H9 (cell line): Measurements from ENCODE around the gene ADNP2. TPM values are rescaled to one million over a fixed set of nuclear protein-coding genes. Genes with fewer than 3 reads are reported as not detected.
A peak's percentile ranks its signal among the peaks of the same experiment; 100 is the strongest.

Experiments
- DNase-seq: peaks from one replicate; pipeline ENCODE4 v3.0.0-alpha.2; 2017
- H2AFZ ChIP-seq: one replicate; pipeline ENCODE4 v1.6.1; 2013; ENCODE audit warnings: mild to moderate bottlenecking, low read length, control low read depth, moderate library complexity
- H2AK5ac ChIP-seq: 2 replicates; pipeline ENCODE4 v1.6.1; 2013; ENCODE audit warnings: low read length, control low read depth, mixed read lengths; ENCODE audit not compliant: insufficient read length
- H2BK120ac ChIP-seq: one replicate; pipeline ENCODE4 v1.6.1; 2013; ENCODE audit warnings: low read depth, mild to moderate bottlenecking, low read length, control low read depth, inconsistent platforms; ENCODE audit not compliant: poor library complexity, severe bottlenecking
- H2BK12ac ChIP-seq: 2 replicates; pipeline ENCODE4 v1.6.1; 2013; ENCODE audit warnings: low read length, control low read depth, mixed read lengths, low read depth; ENCODE audit not compliant: insufficient read length
- H2BK15ac ChIP-seq: 2 replicates; pipeline ENCODE4 v1.6.1; 2013; ENCODE audit warnings: low read depth, low read length, control low read depth
- H2BK20ac ChIP-seq: one replicate; pipeline ENCODE4 v1.6.1; 2013; ENCODE audit warnings: low read depth, mild to moderate bottlenecking, low read length, control low read depth, inconsistent platforms; ENCODE audit not compliant: poor library complexity, severe bottlenecking
- H2BK5ac ChIP-seq: 2 replicates; pipeline ENCODE4 v1.6.1; 2013; ENCODE audit warnings: low read length, control low read depth, mixed read lengths; ENCODE audit not compliant: insufficient read length
- H3K14ac ChIP-seq: 2 replicates; pipeline ENCODE4 v1.6.1; 2013; ENCODE audit warnings: low read length, control low read depth; ENCODE audit not compliant: insufficient read depth
- H3K18ac ChIP-seq: 2 replicates; pipeline ENCODE4 v1.6.1; 2013; ENCODE audit warnings: low read depth, mild to moderate bottlenecking, mixed read lengths, low read length, control low read depth; ENCODE audit not compliant: insufficient read length
- H3K23ac ChIP-seq: 2 replicates; pipeline ENCODE4 v1.6.1; 2013; ENCODE audit warnings: low read length, control low read depth, mixed read lengths, low read depth; ENCODE audit not compliant: insufficient read length
- H3K23me2 ChIP-seq: 2 replicates; pipeline ENCODE4 v1.6.1; 2013; ENCODE audit warnings: low read depth, mild to moderate bottlenecking, mixed read lengths, low read length, control low read depth; ENCODE audit not compliant: insufficient read length, poor library complexity, severe bottlenecking
- H3K27ac ChIP-seq: 2 replicates; pipeline ENCODE4 v1.5.1; 2013; ENCODE audit warnings: low read length, control low read depth, mixed read lengths, low read depth; ENCODE audit not compliant: insufficient read length
- H3K27me3 ChIP-seq: 2 replicates; pipeline ENCODE4 v1.6.1; 2013; ENCODE audit warnings: low read length, control low read depth, inconsistent platforms; ENCODE audit not compliant: insufficient read depth
- H3K4ac ChIP-seq: 2 replicates; pipeline ENCODE4 v1.6.1; 2013; ENCODE audit warnings: low read depth, mild to moderate bottlenecking, control low read depth, inconsistent platforms, low read length, moderate library complexity
- H3K4me1 ChIP-seq: 2 replicates; pipeline ENCODE4 v1.6.1; 2013; ENCODE audit warnings: low read length, control low read depth, inconsistent platforms; ENCODE audit not compliant: insufficient read depth
- H3K4me2 ChIP-seq: 2 replicates; pipeline ENCODE4 v1.6.1; 2013; ENCODE audit warnings: low read length, control low read depth, mixed read lengths; ENCODE audit not compliant: insufficient read length, insufficient read depth
- H3K56ac ChIP-seq: 2 replicates; pipeline ENCODE4 v1.6.1; 2013; ENCODE audit warnings: low read depth, mild to moderate bottlenecking, mixed read lengths, low read length, control low read depth; ENCODE audit not compliant: insufficient read length
- H3K79me1 ChIP-seq: 2 replicates; pipeline ENCODE4 v1.6.1; 2013; ENCODE audit warnings: low read depth, mild to moderate bottlenecking, moderate library complexity, low read length, control low read depth, inconsistent platforms; ENCODE audit not compliant: insufficient read depth, poor library complexity, severe bottlenecking
- H3K79me2 ChIP-seq: 2 replicates; pipeline ENCODE4 v1.6.1; 2013; ENCODE audit warnings: low read length, control low read depth, inconsistent platforms; ENCODE audit not compliant: insufficient read depth
- H3K9ac ChIP-seq: 2 replicates; pipeline ENCODE4 v1.6.1; 2013; ENCODE audit warnings: low read length, control low read depth, mixed read lengths; ENCODE audit not compliant: insufficient read length; ENCODE audit errors: extremely low read depth
- H3K9me3 ChIP-seq: one replicate; pipeline ENCODE4 v1.6.1; 2013; ENCODE audit warnings: low read depth, low read length, inconsistent platforms; ENCODE audit not compliant: control insufficient read depth
- H3T11ph ChIP-seq: one replicate; pipeline ENCODE4 v1.6.1; 2013; ENCODE audit warnings: mild to moderate bottlenecking, low read length, control low read depth, inconsistent platforms
- H4K20me1 ChIP-seq: one replicate; pipeline ENCODE4 v1.6.1; 2013; ENCODE audit not compliant: control insufficient read depth, insufficient read length, insufficient read depth
- H4K5ac ChIP-seq: 2 replicates; pipeline ENCODE4 v1.6.1; 2013; ENCODE audit warnings: low read depth, mild to moderate bottlenecking, mixed read lengths, low read length, control low read depth; ENCODE audit not compliant: insufficient read length
- H4K8ac ChIP-seq: replicated peaks from 2 replicates; pipeline ENCODE4 v1.6.1; 2013; ENCODE audit warnings: low read length, control low read depth, mixed read lengths, low read depth; ENCODE audit not compliant: insufficient read length
- H4K91ac ChIP-seq: 2 replicates; pipeline ENCODE4 v1.6.1; 2013; ENCODE audit warnings: low read depth, mild to moderate bottlenecking, moderate library complexity, mixed read lengths, low read length, control low read depth; ENCODE audit not compliant: insufficient read length
- H3K27ac Mint-ChIP-seq, 3 experiments: 2 replicates in 2 of 3; 3 replicates in 1 of 3; pipeline ENCODE4 v1.8.0; 2020 to 2021; ENCODE audit warnings: mixed read lengths in 3 of 3, mild to moderate bottlenecking in 1 of 3, moderate library complexity in 1 of 3
- H3K27me3 Mint-ChIP-seq: 2 replicates; pipeline ENCODE4 v1.8.0; 2021; ENCODE audit warnings: low read depth, mild to moderate bottlenecking, moderate library complexity, mixed read lengths
- H3K36me3 Mint-ChIP-seq, 3 experiments: 2 replicates in 2 of 3; 3 replicates in 1 of 3; pipeline ENCODE4 v1.8.0; 2020 to 2021; ENCODE audit warnings: low read depth in 3 of 3, mixed read lengths in 3 of 3; ENCODE audit not compliant: insufficient read depth in 1 of 3
- H3K4me1 Mint-ChIP-seq, 2 experiments: 2 replicates each; pipeline ENCODE4 v1.8.0; 2020; ENCODE audit warnings: mixed read lengths in 2 of 2
- H3K4me3 Mint-ChIP-seq, 2 experiments: 2 replicates in 1 of 2; 3 replicates in 1 of 2; pipeline ENCODE4 v1.8.0; 2020 to 2021; ENCODE audit warnings: mild to moderate bottlenecking in 2 of 2, mixed read lengths in 2 of 2, moderate library complexity in 1 of 2
- H3K9me3 Mint-ChIP-seq, 2 experiments: 2 replicates in 1 of 2; 3 replicates in 1 of 2; pipeline ENCODE4 v1.8.0; 2020; ENCODE audit warnings: mild to moderate bottlenecking in 2 of 2, mixed read lengths in 2 of 2, moderate library complexity in 1 of 2
- WGBS: extraction: QIAGEN DNeasy Blood & Tissue Kit; methylation state at CpG from one replicate; pipeline ENCODE4 v1.1.7; 2013; ENCODE audit warnings: missing lambda C conversion rate, low lambda C conversion rate, mixed read lengths; ENCODE audit not compliant: insufficient read length; ENCODE audit errors: extremely low coverage; 5-methylcytosine and 5-hydroxymethylcytosine counted together
- total RNA-seq: library from RNA; stranded (reverse); gene quantifications from 2 replicates; pipeline ENCODE4 v1.2.1, GENCODE V29; 2021
- TF ChIP-seq, protein P1 (sequence below): fragments of 200-600 bp; sonication (generic); conservative IDR thresholded peaks from 3 replicates; pipeline ENCODE4 v1.8.0; 2021; ENCODE audit warnings: antibody characterized with exemption, mild to moderate bottlenecking

ADNP2 gene
- total RNA-seq, 1 experiment from 2014 or later = 53.5 TPM

- no peak overlapping the region for H4K5ac ChIP-seq
- no peak overlapping the region for H3K4me3 Mint-ChIP-seq
- no peaks in the 10 kb centered on the region for H3K4me1 ChIP-seq
- peaks cover 0 to 1% (median 0%) of the 10 kb centered on the region in 3 experiments; a peak in 2 of 7 replicates for H3K36me3 Mint-ChIP-seq
- no peaks in the 10 kb centered on the region for H3K23me2 ChIP-seq
- no peaks in the 10 kb centered on the region for H3K27me3 ChIP-seq
- no peak overlapping the region for H2BK120ac ChIP-seq
- H2BK15ac ChIP-seq = no peak overlapping the region
- no peak overlapping the region for H2AK5ac ChIP-seq
- H3K27me3 Mint-ChIP-seq = no peaks in the 10 kb centered on the region
- H2BK5ac ChIP-seq = no peak overlapping the region
- no peaks in the 10 kb centered on the region for H3K9me3 ChIP-seq
- DNase-seq = no peak
- no peak overlapping the region for H4K91ac ChIP-seq
- no CpG with 5 or more reads among the region's 30 CpGs for WGBS
- no peak overlapping the region for H3K9ac ChIP-seq
- no peak overlapping the region for H3K4ac ChIP-seq
- H2BK20ac ChIP-seq = no peak overlapping the region
- H3K9me3 Mint-ChIP-seq = no peaks in the 10 kb centered on the region
- no peak overlapping the region for H3K18ac ChIP-seq
- H3K4me2 ChIP-seq = no peak overlapping the region
- H3K4me1 Mint-ChIP-seq = peaks cover 3 to 4% of the 10 kb centered on the region in 2 experiments; a peak in 3 of 4 replicates
- H2BK12ac ChIP-seq = no peak overlapping the region
- H4K20me1 ChIP-seq = no peaks in the 10 kb centered on the region
- H4K8ac ChIP-seq = no peak overlapping the region
- no peaks in the 10 kb centered on the region for H3K79me1 ChIP-seq
- H3K27ac ChIP-seq = no peak overlapping the region
- peak overlapping the region in 1 of 3 experiments; percentile 41; a peak in 1 of 7 replicates for H3K27ac Mint-ChIP-seq
- no peak overlapping the region for H2AFZ ChIP-seq
- H3K14ac ChIP-seq = no peak overlapping the region
- no peak overlapping the region for H3T11ph ChIP-seq
- TF ChIP-seq, protein P1, sequence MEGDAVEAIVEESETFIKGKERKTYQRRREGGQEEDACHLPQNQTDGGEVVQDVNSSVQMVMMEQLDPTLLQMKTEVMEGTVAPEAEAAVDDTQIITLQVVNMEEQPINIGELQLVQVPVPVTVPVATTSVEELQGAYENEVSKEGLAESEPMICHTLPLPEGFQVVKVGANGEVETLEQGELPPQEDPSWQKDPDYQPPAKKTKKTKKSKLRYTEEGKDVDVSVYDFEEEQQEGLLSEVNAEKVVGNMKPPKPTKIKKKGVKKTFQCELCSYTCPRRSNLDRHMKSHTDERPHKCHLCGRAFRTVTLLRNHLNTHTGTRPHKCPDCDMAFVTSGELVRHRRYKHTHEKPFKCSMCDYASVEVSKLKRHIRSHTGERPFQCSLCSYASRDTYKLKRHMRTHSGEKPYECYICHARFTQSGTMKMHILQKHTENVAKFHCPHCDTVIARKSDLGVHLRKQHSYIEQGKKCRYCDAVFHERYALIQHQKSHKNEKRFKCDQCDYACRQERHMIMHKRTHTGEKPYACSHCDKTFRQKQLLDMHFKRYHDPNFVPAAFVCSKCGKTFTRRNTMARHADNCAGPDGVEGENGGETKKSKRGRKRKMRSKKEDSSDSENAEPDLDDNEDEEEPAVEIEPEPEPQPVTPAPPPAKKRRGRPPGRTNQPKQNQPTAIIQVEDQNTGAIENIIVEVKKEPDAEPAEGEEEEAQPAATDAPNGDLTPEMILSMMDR = no peak
- H3K79me2 ChIP-seq = no peaks in the 10 kb centered on the region
- H3K56ac ChIP-seq = no peak overlapping the region
- no peak overlapping the region for H3K23ac ChIP-seq
Measured at GRCh38 chr18:80178935-80179818, 70.1 kb downstream of the ADNP2 start.
